GM12873 (cell line): ENCODE results near the gene LMBR1.

Experiments
- CTCF ChIP-seq: IDR thresholded peaks from 2 replicates; pipeline ENCODE4 v1.5.1; 2012; ENCODE audit warnings: low read depth, mild to moderate bottlenecking, moderate library complexity, low read length, control low read depth; ENCODE audit not compliant: insufficient read depth; ENCODE audit errors: missing control alignments

Gene LMBR1

DNA sequence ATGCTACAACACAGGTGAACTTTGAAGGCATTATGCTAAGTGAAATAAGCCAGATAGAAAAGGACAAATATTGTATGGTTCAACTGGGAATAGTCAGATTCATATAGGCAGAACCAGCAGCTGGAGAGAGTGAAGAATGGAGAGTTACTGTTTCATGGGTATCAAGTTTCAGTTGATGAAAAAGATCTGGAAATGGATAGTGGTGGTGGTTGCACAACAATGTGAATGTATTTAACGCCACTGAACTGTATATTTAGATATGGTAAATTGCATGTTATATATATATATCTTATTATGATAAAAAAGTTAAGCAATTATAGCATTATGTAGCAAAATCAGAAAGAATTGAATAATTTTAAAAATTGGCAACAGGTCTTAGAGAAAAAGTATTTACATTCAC lies 3.9 kb downstream of the LMBR1 start:
- TF ChIP-seq CTCF: no peak

DNA sequence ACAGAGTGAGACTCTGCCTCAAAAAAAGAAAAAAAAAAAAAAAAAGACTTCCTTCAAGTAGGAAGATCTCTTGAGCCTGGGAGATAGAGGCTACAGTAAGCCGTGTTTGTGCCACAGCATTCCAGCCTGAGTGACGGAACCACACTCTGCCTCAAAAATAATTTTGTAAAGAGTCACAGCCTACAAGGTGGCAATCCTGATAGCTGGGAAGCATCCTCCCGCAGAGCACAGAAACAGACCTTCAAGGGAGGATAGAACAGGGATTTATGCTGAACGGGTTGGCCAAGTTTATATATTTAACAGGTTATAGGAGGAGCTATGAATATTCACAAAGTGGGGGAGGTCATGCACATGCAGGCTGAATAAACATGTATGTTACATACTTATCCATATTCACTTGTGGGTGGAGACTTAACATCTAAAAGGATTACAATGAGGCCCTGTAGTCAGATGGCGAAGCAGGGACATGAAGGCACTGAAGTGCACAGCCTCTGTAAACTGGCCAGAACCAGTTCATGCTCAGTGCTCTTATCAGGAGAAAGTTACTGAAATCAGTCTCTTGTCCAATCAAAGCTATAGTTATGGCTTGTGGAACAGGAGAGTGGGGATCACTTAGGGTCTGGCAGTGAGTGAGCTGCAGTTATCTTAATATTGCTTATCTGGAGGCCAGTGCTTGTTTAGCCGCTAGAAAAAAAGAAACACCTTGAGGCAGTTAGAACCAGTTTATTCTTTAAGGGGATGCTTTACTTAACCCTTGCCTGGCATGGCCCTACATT lies 6.8 kb downstream of the LMBR1 start:
- TF ChIP-seq CTCF: no peak

GRCh38 chr7:156881679-156882078 lies 11.3 kb downstream of the LMBR1 start:
- no peak for TF ChIP-seq CTCF

DNA sequence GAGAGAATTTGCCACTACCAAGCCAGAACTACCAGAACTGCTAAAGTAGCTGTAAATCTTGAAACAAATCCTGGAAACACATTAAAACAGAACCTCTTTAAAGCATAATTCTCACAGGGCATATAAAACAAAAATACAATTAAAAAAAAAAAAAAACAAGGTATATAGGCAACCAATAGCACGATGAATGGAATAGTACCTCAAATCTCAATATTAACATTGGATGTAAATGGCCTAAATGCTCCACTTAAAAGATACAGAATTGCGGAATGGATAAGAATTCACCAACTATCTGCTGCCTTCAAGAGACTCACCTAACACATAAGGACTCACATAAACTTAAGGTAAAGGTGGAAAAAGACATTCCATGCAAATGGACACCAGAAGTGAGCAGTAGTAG lies 17.2 kb downstream of the LMBR1 start:
- no peak for TF ChIP-seq CTCF

- no peak for TF ChIP-seq CTCF
Measured at GRCh38 chr7:156865493-156865892, 27.5 kb downstream of the LMBR1 start.

GRCh38 chr7:156861212-156861611 lies 31.8 kb downstream of the LMBR1 start:
- TF ChIP-seq CTCF: no peak

DNA sequence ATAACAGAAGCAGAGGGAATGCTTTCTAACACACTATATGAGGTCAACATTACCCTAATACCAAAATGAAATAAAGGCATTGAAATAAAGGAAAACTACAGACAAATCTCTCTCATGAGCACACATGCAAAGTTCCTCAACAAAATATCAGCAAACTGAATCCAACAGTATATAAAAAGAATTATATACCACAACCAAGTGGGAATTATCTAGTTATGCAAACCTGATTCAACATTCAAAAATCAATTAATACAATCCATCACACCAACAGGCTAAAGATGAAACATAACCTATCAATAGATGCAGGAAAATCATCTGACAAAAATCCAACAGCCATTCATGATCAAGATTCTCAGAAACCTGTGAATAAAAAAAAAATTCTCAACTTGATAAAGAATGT lies 34.5 kb downstream of the LMBR1 start:
- TF ChIP-seq CTCF: no peak
